Left lung (tissue), 10 donors: ENCODE measurements around the gene PLCB3. TPM values are rescaled to one million over a fixed set of nuclear protein-coding genes. Genes with fewer than 3 reads are reported as not detected.

Experiments
- ATAC-seq: fragments of 200-7000 bp; cut with Tn5 transposase; one replicate; pipeline ENCODE4 v1.9.1; 2020; ENCODE audit warnings: moderate library complexity
- DNase-seq, 4 donors: peaks; one replicate each; pipeline ENCODE4 v3.0.0-alpha.2; 2013 to 2020
- H3K27ac ChIP-seq, 2 donors: fragments of 200-600 bp; sonication (generic) in 1 of 2; one replicate each; pipeline versions ENCODE4 v1.5.0 to v1.8.0; 2020 to 2021
- H3K27me3 ChIP-seq, 2 donors: fragments of 200-600 bp; sonication (generic) in 1 of 2; one replicate each; pipeline versions ENCODE4 v1.5.0 to v1.8.0; 2020 to 2021
- H3K36me3 ChIP-seq, 2 donors: fragments of 200-600 bp; sonication (generic) in 1 of 2; one replicate each; pipeline versions ENCODE4 v1.5.0 to v1.8.0; 2020 to 2021
- H3K4me1 ChIP-seq, 2 donors: fragments of 200-600 bp; one replicate each; pipeline ENCODE4 v1.8.0; 2021
- H3K4me3 ChIP-seq, 2 donors: fragments of 200-600 bp; sonication (generic) in 1 of 2; one replicate each; pipeline versions ENCODE4 v1.5.0 to v1.8.0; 2020 to 2021; ENCODE audit warnings: mild to moderate bottlenecking in 1 of 2
- H3K9me3 ChIP-seq, 2 donors: fragments of 200-600 bp; sonication (generic) in 1 of 2; one replicate each; pipeline versions ENCODE4 v1.5.0 to v1.8.0; 2020 to 2021
- CTCF ChIP-seq, 2 donors: fragments of 200-600 bp; sonication (generic) in 1 of 2; IDR thresholded peaks; one replicate each; pipeline versions ENCODE4 v1.5.0 to v1.8.0; 2021; ENCODE audit warnings: antibody characterized with exemption in 2 of 2
- intact Hi-C, 2 donors: fragments of 100-400 bp; cut with DNase I; formaldehyde crosslinking; loops; one replicate each; pipeline versions ENCODE4 v1.11.2 to v1.14.2; 2022
- polyA plus RNA-seq, 6 donors: library from polyadenylated mRNA; unstranded; fragments of 120-200 nt; gene quantifications; one replicate each; pipeline ENCODE4 v1.2.1, GENCODE V29; 2013; ENCODE audit not compliant: insufficient read length in 6 of 6
- total RNA-seq, 2 donors: library from RNA; stranded (reverse); fragmentation: NEBNext Ultra II Directional; extraction: Animal tissue kit (Norgen Biotek cat#: 25700); gene quantifications; one replicate each; pipeline ENCODE4 v1.2.1, GENCODE V29; 2021
- donor health status: DM: no; HTN: yes; CAD: no.
- donor health status: DM: no; HTN: no; CAD: no.

PLCB3 gene
- total and polyA plus RNA-seq, 8 donors, result 18.9 to 42.7 (median 21.9) TPM

DNA sequence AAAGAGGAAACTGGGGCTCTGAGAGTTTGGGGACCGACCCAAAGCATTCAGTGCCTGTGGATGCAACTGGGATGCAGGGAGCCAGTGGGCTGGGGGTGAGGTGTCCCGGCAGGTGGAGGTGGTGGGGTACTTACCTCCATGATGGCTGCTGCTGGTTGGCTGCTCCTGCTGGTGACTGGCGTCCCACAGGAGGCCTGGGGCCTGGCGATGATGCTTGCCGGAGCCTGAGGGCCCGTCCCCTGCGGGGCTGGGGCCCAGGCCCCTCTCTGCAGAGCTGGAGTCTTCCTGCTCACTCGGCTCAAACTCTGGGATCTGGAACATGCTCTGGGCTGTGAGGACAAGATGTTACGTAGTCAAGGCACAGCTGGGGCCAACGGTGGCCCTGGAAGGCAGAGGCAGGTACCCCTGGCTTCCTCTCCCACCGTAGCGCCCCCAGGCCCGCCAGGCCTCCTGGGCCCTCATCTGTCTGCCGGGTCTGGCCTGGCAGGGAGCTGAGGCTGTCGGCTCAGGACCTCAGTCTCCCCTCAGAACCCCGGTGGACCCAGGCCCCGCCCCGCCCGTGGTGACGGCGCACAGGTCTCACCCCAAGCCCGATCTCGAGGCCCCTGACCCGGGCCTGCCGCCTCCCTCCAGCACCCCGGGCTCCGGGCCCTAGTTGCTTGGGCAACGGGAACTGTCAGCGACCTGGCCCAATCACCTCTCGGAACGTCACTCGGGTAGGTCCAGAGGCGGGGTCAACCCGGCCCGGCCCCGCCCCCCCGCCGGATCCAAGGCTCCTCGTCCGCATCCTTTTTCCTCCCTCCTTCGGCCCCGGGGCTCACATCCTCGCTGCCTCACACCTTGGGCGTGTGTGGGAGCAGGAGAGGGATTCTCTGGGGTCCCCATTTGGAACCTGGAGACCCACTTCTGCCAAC is 33.0 kb downstream of the PLCB3 start, which contains the start of gene BAD:
Gene BAD, minus strand, starts transcription at position 618 of the 914 bp plus-strand sequence. Its CDS starts 297 bp downstream, at position 321.
- Histone ChIP-seq H3K27me3 (no peaks in the 10 kb centered on the region), H3K4me3 (peak within 1 kb of the TSS; percentile 78 to 95), H3K4me1 (peaks cover 18 to 29% of the 10 kb centered on the region in 2 donors), H3K27ac (peak within 1 kb of the TSS; percentile 91 to 99), H3K36me3 (peaks cover 0 to 21% of the 10 kb centered on the region in 2 donors), H3K9me3 (no peaks in the 10 kb centered on the region)
- ATAC-seq, result peak; percentile 94
- intact Hi-C loops, result no loop called here
- DNase-seq, result peak; percentile 90 to 97 (median 95)
- no peak for TF ChIP-seq CTCF (IDR thresholded peaks at IDR 0.05)

DNA sequence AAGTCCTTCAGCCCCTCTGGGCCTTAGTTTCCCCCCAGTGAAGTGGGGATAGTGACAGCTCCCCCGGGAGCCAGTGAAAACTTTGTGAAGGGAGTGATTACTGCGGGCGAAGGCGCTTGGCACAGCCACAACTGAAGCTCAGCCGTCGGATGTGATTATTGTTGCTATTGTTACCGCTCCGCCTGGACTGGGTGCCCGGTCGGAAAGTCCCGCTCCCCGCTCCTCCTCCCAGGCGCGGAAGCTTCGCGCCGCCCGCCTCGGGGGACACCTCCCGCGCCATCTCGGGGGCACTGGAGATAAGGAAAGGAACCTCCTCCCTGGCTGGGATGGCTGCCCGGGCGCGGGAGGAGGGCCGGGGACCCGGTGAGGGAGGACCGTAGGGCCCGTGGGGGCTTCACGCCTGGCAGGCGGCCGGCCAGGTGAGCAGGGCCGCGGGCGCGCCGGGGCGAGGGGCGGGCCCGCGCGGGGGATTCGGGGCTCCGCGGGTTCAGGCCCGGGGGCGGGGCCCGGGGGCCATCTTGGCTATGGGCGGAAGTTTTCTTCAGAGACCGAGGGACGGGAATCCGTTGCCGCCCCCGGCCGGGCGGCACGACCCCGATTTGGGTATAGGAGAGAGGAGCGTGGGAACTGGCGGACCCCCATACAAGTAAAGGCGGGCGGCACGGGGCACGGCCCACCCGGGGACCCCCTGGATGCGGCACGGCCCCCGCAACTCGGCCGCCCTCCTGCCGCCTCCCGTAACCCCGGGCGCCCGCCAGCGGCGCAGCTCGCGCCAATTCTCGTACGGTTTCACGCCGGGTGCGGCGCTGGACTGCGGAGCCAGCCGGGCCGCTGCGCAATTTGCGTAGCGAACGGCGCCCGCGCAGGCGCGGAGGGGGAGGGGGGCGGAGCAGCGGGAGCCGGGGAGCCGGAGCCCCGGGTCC is 33.9 kb downstream of the PLCB3 start, which contains the start of gene GPR137:
Gene GPR137, plus strand, starts transcription at position 887 of the 923 bp plus-strand sequence. CDS start 677 bp downstream, outside the sequence.
- Histone ChIP-seq H3K4me3 (peak within 1 kb of the TSS; percentile 78 to 95), H3K9me3 (no peaks in the 10 kb centered on the region), H3K27ac (peak within 1 kb of the TSS; percentile 91 to 99), H3K27me3 (peaks cover 2 to 4% of the 10 kb centered on the region in 2 donors), H3K4me1 (peaks cover 18 to 29% of the 10 kb centered on the region in 2 donors), H3K36me3 (peaks cover 0 to 21% of the 10 kb centered on the region in 2 donors)
- peak; percentile 88 to 97 (median 92) for DNase-seq
- TF ChIP-seq CTCF (IDR thresholded peaks at IDR 0.05), result no peak
- ATAC-seq, result peak; percentile 79
- intact Hi-C loops, result no loop called here

GRCh38 chr11:64285885-64286800 is 34.8 kb downstream of the PLCB3 start:
- H3K9me3 ChIP-seq, result no peaks in the 10 kb centered on the region
- no peak for TF ChIP-seq CTCF (IDR thresholded peaks at IDR 0.05)
- H3K4me3 ChIP-seq, result peak overlapping the region; percentile 78 to 95
- peaks cover 12 to 13% of the 10 kb centered on the region in 2 donors for H3K27me3 ChIP-seq
- peaks cover 0 to 21% of the 10 kb centered on the region in 2 donors for H3K36me3 ChIP-seq
- peaks cover 18 to 33% of the 10 kb centered on the region in 2 donors for H3K4me1 ChIP-seq
- intact Hi-C loops, result no loop called here
- no peak for DNase-seq
- H3K27ac ChIP-seq, result peak overlapping the region; percentile 91 to 99
- no peak for ATAC-seq

DNA sequence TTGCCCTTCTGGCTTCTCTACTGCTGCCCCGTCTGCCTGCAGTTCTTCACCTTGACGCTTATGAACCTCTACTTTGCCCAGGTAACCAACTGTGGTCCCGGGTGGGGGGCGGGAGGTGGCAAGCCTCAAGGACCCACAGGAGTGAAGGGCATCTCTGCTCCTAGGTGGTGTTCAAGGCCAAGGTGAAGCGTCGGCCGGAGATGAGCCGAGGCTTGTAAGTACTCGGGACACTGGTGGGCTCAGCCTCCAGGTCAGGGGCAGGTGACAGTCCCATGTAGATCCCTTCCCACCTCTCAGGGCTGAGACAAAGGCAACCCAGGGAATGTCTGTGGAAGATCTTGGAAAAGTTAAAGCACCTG is 35.5 kb downstream of the PLCB3 start:
- Histone ChIP-seq H3K36me3 (peaks cover 0 to 15% of the 10 kb centered on the region in 2 donors), H3K27me3 (peaks cover 18 to 19% of the 10 kb centered on the region in 2 donors), H3K4me3 (no peak overlapping the region), H3K9me3 (no peaks in the 10 kb centered on the region), H3K27ac (no peak overlapping the region), H3K4me1 (peaks cover 18 to 39% of the 10 kb centered on the region in 2 donors)
- TF ChIP-seq CTCF (IDR thresholded peaks at IDR 0.05), result no peak
- ATAC-seq, result no peak
- intact Hi-C loops, result no loop called here
- DNase-seq, result no peak
